Esophagus squamous epithelium (tissue), 4 donors: ENCODE results near the gene FNTB.

Source experiments
- POLR2A ChIP-seq, 4 donors: fragments of 450-650 bp; IDR thresholded peaks; one replicate each; pipeline ENCODE4 v1.6.1; 2017; ENCODE audit warnings: antibody characterized with exemption in 4 of 4, mild to moderate bottlenecking in 4 of 4, moderate library complexity in 3 of 4
- TF ChIP-seq, protein P1 (sequence below), 6 experiments: fragments of 450-650 bp in 4 of 6; fragments of 200-600 bp in 2 of 6; sonication (generic) in 2 of 6; IDR thresholded peaks; one replicate each; pipeline ENCODE4 v1.5.1; 2016 to 2019; ENCODE audit warnings: antibody characterized with exemption in 6 of 6, mild to moderate bottlenecking in 4 of 6, moderate library complexity in 4 of 6

DNA sequence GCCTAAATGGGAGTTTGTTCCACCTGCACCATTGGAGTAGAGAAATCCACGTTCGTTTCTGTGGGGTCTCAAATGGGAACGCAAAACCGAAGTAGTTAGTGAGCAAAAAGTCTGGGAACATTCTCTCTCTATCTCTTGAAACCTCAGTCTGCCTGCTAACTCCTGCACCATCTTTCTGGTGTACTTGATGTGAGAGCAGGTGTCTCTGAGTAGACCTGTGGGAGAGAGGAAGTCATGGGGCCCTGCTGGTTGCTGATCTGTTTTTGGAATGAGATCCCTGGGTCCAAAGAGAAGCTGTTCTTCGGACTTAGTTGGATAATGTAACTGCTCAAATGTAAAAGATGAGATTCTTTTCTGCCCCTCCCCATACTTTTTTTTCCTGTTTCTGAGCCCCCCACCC lies 58.3 kb downstream of the FNTB start:
- TF ChIP-seq, protein P1, sequence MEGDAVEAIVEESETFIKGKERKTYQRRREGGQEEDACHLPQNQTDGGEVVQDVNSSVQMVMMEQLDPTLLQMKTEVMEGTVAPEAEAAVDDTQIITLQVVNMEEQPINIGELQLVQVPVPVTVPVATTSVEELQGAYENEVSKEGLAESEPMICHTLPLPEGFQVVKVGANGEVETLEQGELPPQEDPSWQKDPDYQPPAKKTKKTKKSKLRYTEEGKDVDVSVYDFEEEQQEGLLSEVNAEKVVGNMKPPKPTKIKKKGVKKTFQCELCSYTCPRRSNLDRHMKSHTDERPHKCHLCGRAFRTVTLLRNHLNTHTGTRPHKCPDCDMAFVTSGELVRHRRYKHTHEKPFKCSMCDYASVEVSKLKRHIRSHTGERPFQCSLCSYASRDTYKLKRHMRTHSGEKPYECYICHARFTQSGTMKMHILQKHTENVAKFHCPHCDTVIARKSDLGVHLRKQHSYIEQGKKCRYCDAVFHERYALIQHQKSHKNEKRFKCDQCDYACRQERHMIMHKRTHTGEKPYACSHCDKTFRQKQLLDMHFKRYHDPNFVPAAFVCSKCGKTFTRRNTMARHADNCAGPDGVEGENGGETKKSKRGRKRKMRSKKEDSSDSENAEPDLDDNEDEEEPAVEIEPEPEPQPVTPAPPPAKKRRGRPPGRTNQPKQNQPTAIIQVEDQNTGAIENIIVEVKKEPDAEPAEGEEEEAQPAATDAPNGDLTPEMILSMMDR (IDR thresholded peaks at IDR 0.05), result no peak
- no peak for TF ChIP-seq POLR2A (IDR thresholded peaks at IDR 0.05)
